OCI-LY7 (cell line): ENCODE data around the gene BTD. TPM values are rescaled to one million over a fixed set of nuclear protein-coding genes. Genes with fewer than 3 reads are reported as not detected.
A peak's percentile ranks its signal among the peaks of the same experiment; 100 is the strongest.

ENCODE experiments used
- Bru-seq: library from RNA; stranded (reverse); fragments of 400-500 nt; gene quantifications from one replicate; lab custom pipeline; 2021; lab: Mats Ljungman, UMichigan
- BruChase-seq, 2 experiments: library from RNA; stranded (reverse); fragments of 400-500 nt; gene quantifications; one replicate each; lab custom pipeline; 2021; lab: Mats Ljungman, UMichigan
- BruUV-seq: library from RNA; stranded (reverse); fragments of 400-500 nt; replicated peaks from 2 replicates; lab custom pipeline; 2021; lab: Mats Ljungman, UMichigan
- CTCF ChIA-PET: fragments of 300-600 bp; sonication (Branson Sonifier 250); formaldehyde crosslinking; loops from one replicate; lab custom pipeline; 2022; ENCODE audit warnings: antibody characterized with exemption; ENCODE audit not compliant: unreplicated experiment; lab: Charles Lee
- POLR2A ChIA-PET: fragments of 300-600 bp; sonication (Branson Sonifier 250); formaldehyde crosslinking; loops from one replicate; lab custom pipeline; 2022; ENCODE audit warnings: antibody characterized with exemption; lab: Charles Lee
- DNase-seq: peaks from one replicate; pipeline ENCODE4 v3.0.0-alpha.2; 2015; ENCODE audit warnings: low spot score
- H2AFZ ChIP-seq: fragments of 200-600 bp; sonication (generic), shearing (Covaris generic); 2 replicates; pipeline ENCODE4 v1.6.1; 2014; ENCODE audit warnings: mild to moderate bottlenecking, antibody characterized with exemption, low read length, moderate library complexity
- H3K27ac ChIP-seq: fragments of 200-600 bp; sonication (generic); 2 replicates; pipeline ENCODE4 v1.5.1; 2014; ENCODE audit warnings: mixed run types, low read depth, mild to moderate bottlenecking, moderate library complexity, low read length, inconsistent platforms; ENCODE audit not compliant: poor library complexity, severe bottlenecking
- H3K36me3 ChIP-seq: fragments of 200-600 bp; sonication (generic); 2 replicates; pipeline ENCODE4 v1.6.1; 2014; ENCODE audit warnings: mild to moderate bottlenecking, antibody characterized with exemption, low read length, moderate library complexity, mixed read lengths; ENCODE audit not compliant: insufficient read depth
- H3K4me1 ChIP-seq: fragments of 200-600 bp; sonication (generic); 2 replicates; pipeline ENCODE4 v1.5.1; 2014; ENCODE audit warnings: mild to moderate bottlenecking, low read length; ENCODE audit not compliant: insufficient read depth, poor library complexity, severe bottlenecking
- H3K4me2 ChIP-seq: fragments of 200-600 bp; sonication (generic); 2 replicates; pipeline ENCODE4 v1.6.1; 2014; ENCODE audit warnings: mild to moderate bottlenecking, low read length
- H3K4me3 ChIP-seq: fragments of 200-600 bp; sonication (generic); 2 replicates; pipeline ENCODE4 v1.5.1; 2014; ENCODE audit warnings: mild to moderate bottlenecking, low read depth, low read length; ENCODE audit not compliant: poor library complexity, severe bottlenecking
- H3K79me2 ChIP-seq: fragments of 200-600 bp; sonication (generic); 2 replicates; pipeline ENCODE4 v1.6.1; 2016; ENCODE audit warnings: low read depth, mild to moderate bottlenecking, low read length, moderate library complexity, mixed read lengths; ENCODE audit not compliant: insufficient read depth
- H3K9me2 ChIP-seq: fragments of 200-600 bp; sonication (generic); 2 replicates; pipeline ENCODE4 v1.6.1; 2016; ENCODE audit warnings: mild to moderate bottlenecking, low read length, mixed read lengths; ENCODE audit not compliant: insufficient read depth
- H3K9me3 ChIP-seq: fragments of 200-600 bp; sonication (generic); 2 replicates; pipeline ENCODE4 v1.6.1; 2014; ENCODE audit warnings: mild to moderate bottlenecking, mixed run types, low read length, mixed read lengths
- H4K20me1 ChIP-seq: fragments of 200-600 bp; sonication (generic); 2 replicates; pipeline ENCODE4 v1.6.1; 2014; ENCODE audit warnings: mild to moderate bottlenecking, antibody characterized with exemption, low read length, moderate library complexity, mixed read lengths; ENCODE audit not compliant: insufficient read depth
- EZH2phosphoT487 ChIP-seq: fragments of 200-600 bp; sonication (generic); IDR thresholded peaks from 2 replicates; pipeline ENCODE4 v1.6.1; 2018; ENCODE audit warnings: low read depth, borderline replicate concordance, mild to moderate bottlenecking, mixed run types, antibody characterized with exemption, low read length, moderate library complexity, mixed read lengths
- intact Hi-C: fragments of 100-400 bp; cut with micrococcal nuclease; formaldehyde crosslinking; loops from one replicate; pipeline ENCODE4 v1.10.0; 2022; ENCODE audit not compliant: unreplicated experiment
- long read RNA-seq: library from polyadenylated mRNA; stranded (forward); transcript quantifications from one replicate; pipeline ENCODE4 v2.0.0, GENCODE V29; 2022
- total RNA-seq, 2 experiments: library from RNA; depleted of rRNA in 1 of 2; stranded (reverse); fragments of >200 nt in 1 of 2; shearing (Covaris generic) in 1 of 2; gene quantifications; 2 replicates each; pipeline ENCODE4 v1.2.3, GENCODE V29; 2014 to 2022
- TF ChIP-seq, protein P1 (sequence below): fragments of 200-600 bp; sonication (generic); conservative IDR thresholded peaks from 2 replicates; pipeline ENCODE4 v1.5.1; 2014; ENCODE audit warnings: mild to moderate bottlenecking, antibody characterized with exemption, low read length, moderate library complexity, mixed read lengths

Gene BTD, protein sequence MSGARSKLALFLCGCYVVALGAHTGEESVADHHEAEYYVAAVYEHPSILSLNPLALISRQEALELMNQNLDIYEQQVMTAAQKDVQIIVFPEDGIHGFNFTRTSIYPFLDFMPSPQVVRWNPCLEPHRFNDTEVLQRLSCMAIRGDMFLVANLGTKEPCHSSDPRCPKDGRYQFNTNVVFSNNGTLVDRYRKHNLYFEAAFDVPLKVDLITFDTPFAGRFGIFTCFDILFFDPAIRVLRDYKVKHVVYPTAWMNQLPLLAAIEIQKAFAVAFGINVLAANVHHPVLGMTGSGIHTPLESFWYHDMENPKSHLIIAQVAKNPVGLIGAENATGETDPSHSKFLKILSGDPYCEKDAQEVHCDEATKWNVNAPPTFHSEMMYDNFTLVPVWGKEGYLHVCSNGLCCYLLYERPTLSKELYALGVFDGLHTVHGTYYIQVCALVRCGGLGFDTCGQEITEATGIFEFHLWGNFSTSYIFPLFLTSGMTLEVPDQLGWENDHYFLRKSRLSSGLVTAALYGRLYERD
- total RNA-seq (2014; rRNA removed; shearing (Covaris generic)) (4.7 and 6.0 TPM in 2 replicates), total RNA-seq (2022) (4.2 and 4.8 TPM in 2 replicates), Bru-seq, nascent RNA (percentile 44 among the genes with signal in this experiment), BruChase-seq, experiment 1, labeled RNA remaining after a 6-hour chase (percentile 33 among the genes with signal in this experiment), BruChase-seq, experiment 2, labeled RNA remaining after a 2-hour chase (percentile 36 among the genes with signal in this experiment)
- long read RNA-seq, full-length matches to known transcripts: 3 of 3 reads
- long read RNA-seq, partial matches to known transcripts: 0 of 3 reads
- long read RNA-seq, other reads (novel, unspliced or antisense): 0 of 3 reads

DNA sequence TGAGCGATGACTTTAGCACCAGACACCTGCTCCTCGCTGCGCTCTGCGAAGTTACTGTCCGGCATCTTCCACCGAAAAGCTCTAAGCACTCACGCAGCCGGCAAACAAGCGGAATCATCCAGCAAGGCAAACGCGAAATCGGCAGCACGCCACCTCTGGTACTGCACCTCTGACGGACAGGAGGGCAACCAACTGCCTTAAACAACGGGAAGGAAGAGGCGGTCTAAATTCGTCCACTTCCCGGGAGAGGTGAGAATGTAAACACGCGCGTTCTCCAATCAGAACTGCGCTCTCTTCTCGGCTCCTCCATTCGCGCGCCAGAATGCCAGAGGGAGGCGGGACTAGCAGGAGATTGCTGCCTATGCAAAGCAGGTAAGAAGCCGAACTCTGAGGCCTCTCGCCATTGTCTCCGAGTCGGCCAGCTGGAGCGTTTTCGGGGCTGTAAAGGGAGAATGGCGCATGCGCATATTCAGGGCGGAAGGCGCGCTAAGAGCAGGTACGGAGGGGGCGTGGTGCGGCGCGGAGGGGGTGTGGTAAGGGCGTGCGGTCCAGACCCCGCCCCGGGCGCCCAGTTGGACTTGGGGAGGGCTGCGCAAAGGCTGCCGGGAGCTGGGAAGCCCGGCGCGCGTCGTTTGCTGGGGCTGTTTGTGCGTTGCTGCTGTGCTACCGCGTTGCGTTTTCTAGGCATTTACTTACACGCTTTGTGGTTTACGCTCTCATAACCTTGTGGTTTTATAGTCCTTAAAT lies at the start of gene BTD, which contains the start of gene HACL1:
Gene BTD, plus strand, starts transcription at position 347 of the 747 bp plus-strand sequence. CDS start 33,695 bp downstream, outside the sequence.
Gene HACL1, minus strand, starts transcription at position 171 of the 747 bp plus-strand sequence. Its CDS starts 106 bp downstream, at position 65.
- CTCF ChIA-PET: no interaction called here
- H3K9me3 ChIP-seq: peaks cover 4% of the 10 kb centered on the region; the same call in 1 of the 2 replicates
- DNase-seq: peak; percentile 100
- no peak for TF ChIP-seq EZH2phosphoT487
- TF ChIP-seq, protein P1, sequence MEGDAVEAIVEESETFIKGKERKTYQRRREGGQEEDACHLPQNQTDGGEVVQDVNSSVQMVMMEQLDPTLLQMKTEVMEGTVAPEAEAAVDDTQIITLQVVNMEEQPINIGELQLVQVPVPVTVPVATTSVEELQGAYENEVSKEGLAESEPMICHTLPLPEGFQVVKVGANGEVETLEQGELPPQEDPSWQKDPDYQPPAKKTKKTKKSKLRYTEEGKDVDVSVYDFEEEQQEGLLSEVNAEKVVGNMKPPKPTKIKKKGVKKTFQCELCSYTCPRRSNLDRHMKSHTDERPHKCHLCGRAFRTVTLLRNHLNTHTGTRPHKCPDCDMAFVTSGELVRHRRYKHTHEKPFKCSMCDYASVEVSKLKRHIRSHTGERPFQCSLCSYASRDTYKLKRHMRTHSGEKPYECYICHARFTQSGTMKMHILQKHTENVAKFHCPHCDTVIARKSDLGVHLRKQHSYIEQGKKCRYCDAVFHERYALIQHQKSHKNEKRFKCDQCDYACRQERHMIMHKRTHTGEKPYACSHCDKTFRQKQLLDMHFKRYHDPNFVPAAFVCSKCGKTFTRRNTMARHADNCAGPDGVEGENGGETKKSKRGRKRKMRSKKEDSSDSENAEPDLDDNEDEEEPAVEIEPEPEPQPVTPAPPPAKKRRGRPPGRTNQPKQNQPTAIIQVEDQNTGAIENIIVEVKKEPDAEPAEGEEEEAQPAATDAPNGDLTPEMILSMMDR: peak; percentile 61
- H3K4me2 ChIP-seq: peak within 1 kb of the TSS; percentile 91
- H3K4me1 ChIP-seq: peaks cover 15% of the 10 kb centered on the region
- no TSS peak for BruUV-seq
- peak within 1 kb of the TSS; percentile 75 for H3K27ac ChIP-seq
- no peaks in the 10 kb centered on the region for H3K9me2 ChIP-seq
- no peaks in the 10 kb centered on the region for H4K20me1 ChIP-seq
- POLR2A ChIA-PET: interaction anchor here (0.5 to 1.4 kb wide), 6 partner anchors 10 to 1246 kb away, joined by 3 to 6 read pairs (median 4); no protein-coding TSS in a partner anchor
- peak within 1 kb of the TSS; percentile 83 for H3K4me3 ChIP-seq
- H3K36me3 ChIP-seq: peaks cover 30% of the 10 kb centered on the region
- peak within 1 kb of the TSS; percentile 91 for H2AFZ ChIP-seq
- H3K79me2 ChIP-seq: peaks cover 8% of the 10 kb centered on the region; the same call in 1 of the 2 replicates
- intact Hi-C loops: loop anchor here (2.0 kb wide), 1 partner anchor 175 kb away; the partner anchor contains the start of genes EAF1 and METTL6

GRCh38 chr3:15551902-15552301 lies 49.6 kb upstream of the BTD start:
- Histone ChIP-seq H3K27ac (no peak overlapping the region), H3K4me3 (no peak overlapping the region), H3K9me3 (no peaks in the 10 kb centered on the region), H2AFZ (no peak overlapping the region), H3K9me2 (0 out of 2 replicates have a peak, but pooled peaks cover 3% of the 10 kb centered on the region), H3K4me2 (no peak overlapping the region), H3K36me3 (no peaks in the 10 kb centered on the region), H4K20me1 (no peaks in the 10 kb centered on the region), H3K79me2 (no peaks in the 10 kb centered on the region), H3K4me1 (peaks cover 9% of the 10 kb centered on the region)
- TF ChIP-seq EZH2phosphoT487: no peak
- TF ChIP-seq, protein P1: no peak
- intact Hi-C loops: no loop called here
- POLR2A ChIA-PET: interaction anchor here (1.1 kb wide), 1 partner anchor 9 kb away, joined by 4 read pairs; no protein-coding TSS in a partner anchor
- DNase-seq: no peak
- CTCF ChIA-PET: no interaction called here
- BruUV-seq: no TSS peak
